Calu3 (cell line): ENCODE results near the gene DOK7. TPM values are rescaled to one million over a fixed set of nuclear protein-coding genes. Genes with fewer than 3 reads are reported as not detected.

Experiments
- BruUV-seq: library from RNA; stranded (reverse); fragments of 400-500 nt; replicated peaks from 2 replicates; lab custom pipeline; 2021; lab: Mats Ljungman, UMichigan
- CTCF ChIA-PET: fragments of 300-600 bp; sonication (Branson Sonifier 250); formaldehyde crosslinking; loops from one replicate; lab custom pipeline; 2022; ENCODE audit warnings: antibody characterized with exemption; lab: Charles Lee
- DNase-seq: peaks from one replicate; pipeline ENCODE4 v3.0.0; 2022
- H3K27ac Mint-ChIP-seq: one replicate; pipeline ENCODE4 v1.8.0; 2022; ENCODE audit warnings: mixed read lengths; ENCODE audit not compliant: unreplicated experiment
- H3K27me3 Mint-ChIP-seq: one replicate; pipeline ENCODE4 v1.8.0; 2022; ENCODE audit warnings: mixed read lengths; ENCODE audit not compliant: unreplicated experiment
- H3K36me3 Mint-ChIP-seq: one replicate; pipeline ENCODE4 v1.8.0; 2022; ENCODE audit warnings: mild to moderate bottlenecking, moderate library complexity, mixed read lengths; ENCODE audit not compliant: insufficient read depth, unreplicated experiment
- H3K4me1 Mint-ChIP-seq: one replicate; pipeline ENCODE4 v1.8.0; 2022; ENCODE audit warnings: mild to moderate bottlenecking, low read depth, mixed read lengths; ENCODE audit not compliant: unreplicated experiment
- H3K4me3 Mint-ChIP-seq: one replicate; pipeline ENCODE4 v1.8.0; 2022; ENCODE audit warnings: mild to moderate bottlenecking, low read depth, moderate library complexity, mixed read lengths; ENCODE audit not compliant: unreplicated experiment
- H3K9me3 Mint-ChIP-seq: one replicate; pipeline ENCODE4 v1.8.0; 2022; ENCODE audit warnings: low read depth, mixed read lengths; ENCODE audit not compliant: unreplicated experiment
- CTCF ChIP-seq: fragments of 200-600 bp; IDR thresholded peaks from one replicate; pipeline ENCODE4 v1.8.0; 2022; ENCODE audit warnings: antibody characterized with exemption; ENCODE audit not compliant: unreplicated experiment
- intact Hi-C: fragments of 100-400 bp; cut with micrococcal nuclease; formaldehyde crosslinking; loops from one replicate; pipeline ENCODE4 v1.10.0; 2022; ENCODE audit not compliant: unreplicated experiment
- total RNA-seq: library from RNA; stranded (reverse); gene quantifications from 2 replicates; pipeline ENCODE4 v1.2.3, GENCODE V29; 2022

Gene DOK7
- total RNA-seq, 1 experiment from 2014 or later: 2.7 TPM

GRCh38 chr4:3517731-3518510 lies 54.8 kb downstream of the DOK7 start:
- Mint-ChIP-seq H3K4me3 (no peak overlapping the region), H3K36me3 (peaks cover 12% of the 10 kb centered on the region), H3K27me3 (no peaks in the 10 kb centered on the region), H3K4me1 (no peaks in the 10 kb centered on the region), H3K27ac (no peak overlapping the region), H3K9me3 (no peaks in the 10 kb centered on the region)
- no TSS peak for BruUV-seq
- no peak for TF ChIP-seq CTCF
- CTCF ChIA-PET: no interaction called here
- DNase-seq: no peak
- intact Hi-C loops: no loop called here

GRCh38 chr4:3518511-3518880 lies 55.4 kb downstream of the DOK7 start:
- intact Hi-C loops: no loop called here
- no peak overlapping the region for H3K4me3 Mint-ChIP-seq
- no peak for DNase-seq
- CTCF ChIA-PET: no interaction called here
- no peaks in the 10 kb centered on the region for H3K4me1 Mint-ChIP-seq
- no peaks in the 10 kb centered on the region for H3K27me3 Mint-ChIP-seq
- H3K36me3 Mint-ChIP-seq: peaks cover 11% of the 10 kb centered on the region
- TF ChIP-seq CTCF: no peak
- no TSS peak for BruUV-seq
- H3K27ac Mint-ChIP-seq: no peak overlapping the region
- no peaks in the 10 kb centered on the region for H3K9me3 Mint-ChIP-seq

- no peak for DNase-seq
- CTCF ChIA-PET: no interaction called here
- intact Hi-C loops: no loop called here
- no peaks in the 10 kb centered on the region for H3K4me1 Mint-ChIP-seq
- H3K27ac Mint-ChIP-seq: no peak overlapping the region
- BruUV-seq: no TSS peak
- H3K9me3 Mint-ChIP-seq: no peaks in the 10 kb centered on the region
- H3K27me3 Mint-ChIP-seq: no peaks in the 10 kb centered on the region
- no peak overlapping the region for H3K4me3 Mint-ChIP-seq
- TF ChIP-seq CTCF: no peak
- H3K36me3 Mint-ChIP-seq: peaks cover 10% of the 10 kb centered on the region
Measured at GRCh38 chr4:3518941-3519340, 55.8 kb downstream of the DOK7 start.

- H3K36me3 Mint-ChIP-seq: peaks cover 6% of the 10 kb centered on the region
- H3K27ac Mint-ChIP-seq: no peak overlapping the region
- no peaks in the 10 kb centered on the region for H3K4me1 Mint-ChIP-seq
- no peaks in the 10 kb centered on the region for H3K27me3 Mint-ChIP-seq
- H3K4me3 Mint-ChIP-seq: no peak overlapping the region
- intact Hi-C loops: no loop called here
- no TSS peak for BruUV-seq
- TF ChIP-seq CTCF: no peak
- H3K9me3 Mint-ChIP-seq: no peaks in the 10 kb centered on the region
- no peak for DNase-seq
- CTCF ChIA-PET: no interaction called here
Measured at GRCh38 chr4:3519468-3520264, 56.6 kb downstream of the DOK7 start.
